ENCODE results near the gene UBAP2.

UBAP2 gene, protein sequence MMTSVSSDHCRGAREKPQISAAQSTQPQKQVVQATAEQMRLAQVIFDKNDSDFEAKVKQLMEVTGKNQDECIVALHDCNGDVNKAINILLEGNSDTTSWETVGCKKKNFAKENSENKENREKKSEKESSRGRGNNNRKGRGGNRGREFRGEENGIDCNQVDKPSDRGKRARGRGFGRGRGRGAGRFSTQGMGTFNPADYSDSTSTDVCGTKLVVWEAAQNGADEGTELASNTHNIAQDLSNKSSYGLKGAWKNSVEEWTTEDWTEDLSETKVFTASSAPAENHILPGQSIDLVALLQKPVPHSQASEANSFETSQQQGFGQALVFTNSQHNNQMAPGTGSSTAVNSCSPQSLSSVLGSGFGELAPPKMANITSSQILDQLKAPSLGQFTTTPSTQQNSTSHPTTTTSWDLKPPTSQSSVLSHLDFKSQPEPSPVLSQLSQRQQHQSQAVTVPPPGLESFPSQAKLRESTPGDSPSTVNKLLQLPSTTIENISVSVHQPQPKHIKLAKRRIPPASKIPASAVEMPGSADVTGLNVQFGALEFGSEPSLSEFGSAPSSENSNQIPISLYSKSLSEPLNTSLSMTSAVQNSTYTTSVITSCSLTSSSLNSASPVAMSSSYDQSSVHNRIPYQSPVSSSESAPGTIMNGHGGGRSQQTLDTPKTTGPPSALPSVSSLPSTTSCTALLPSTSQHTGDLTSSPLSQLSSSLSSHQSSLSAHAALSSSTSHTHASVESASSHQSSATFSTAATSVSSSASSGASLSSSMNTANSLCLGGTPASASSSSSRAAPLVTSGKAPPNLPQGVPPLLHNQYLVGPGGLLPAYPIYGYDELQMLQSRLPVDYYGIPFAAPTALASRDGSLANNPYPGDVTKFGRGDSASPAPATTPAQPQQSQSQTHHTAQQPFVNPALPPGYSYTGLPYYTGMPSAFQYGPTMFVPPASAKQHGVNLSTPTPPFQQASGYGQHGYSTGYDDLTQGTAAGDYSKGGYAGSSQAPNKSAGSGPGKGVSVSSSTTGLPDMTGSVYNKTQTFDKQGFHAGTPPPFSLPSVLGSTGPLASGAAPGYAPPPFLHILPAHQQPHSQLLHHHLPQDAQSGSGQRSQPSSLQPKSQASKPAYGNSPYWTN

DNA sequence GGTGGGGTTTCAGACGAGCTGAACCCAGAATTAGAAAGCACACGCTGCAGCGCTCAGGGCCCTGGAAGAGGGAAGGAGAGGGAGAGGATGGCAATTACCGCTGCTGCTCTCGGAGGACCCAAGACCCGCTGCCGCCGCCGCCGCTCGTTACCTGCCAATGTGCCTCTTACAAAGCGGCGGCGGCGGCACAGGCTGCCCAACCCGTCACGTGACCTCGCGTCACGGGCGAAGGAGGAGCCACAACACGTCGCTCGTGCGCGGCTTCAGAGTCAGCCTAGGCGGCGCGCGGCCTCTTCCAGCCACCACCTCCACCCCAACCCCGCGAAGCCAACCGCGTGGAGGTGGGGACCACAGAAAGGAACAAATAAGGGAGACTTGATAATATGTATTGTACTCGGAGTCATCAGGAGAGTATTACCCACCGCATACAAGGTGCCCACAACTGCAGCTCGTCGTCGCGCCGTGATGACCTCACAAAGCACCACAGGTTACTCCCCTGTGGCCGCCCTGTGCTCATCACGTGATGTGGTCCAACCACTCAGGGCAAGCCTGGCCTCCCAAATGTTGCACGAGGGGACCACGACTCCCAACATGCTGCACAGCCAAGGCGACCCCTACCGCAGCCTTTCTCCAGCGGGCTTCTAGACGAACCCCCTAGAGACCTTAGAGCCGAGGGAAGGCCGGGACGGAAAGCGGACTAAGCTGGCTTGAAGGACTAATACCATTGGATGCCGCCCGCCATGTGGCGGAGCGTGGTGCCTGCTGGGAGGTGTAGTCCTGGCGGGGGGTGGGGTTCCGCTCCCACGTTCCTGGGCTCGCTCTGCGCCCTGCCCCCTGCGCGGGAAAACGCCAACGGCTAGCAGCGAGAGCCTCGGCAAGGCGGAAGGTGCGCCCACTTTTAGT, at the start of gene UBAP2:
TSS of gene UBAP2 (minus strand) at position 161 of the 903 bp plus-strand sequence. CDS start 31,739 bp downstream, outside the sequence.
- DNase-seq, result peak; percentile 97

DNA sequence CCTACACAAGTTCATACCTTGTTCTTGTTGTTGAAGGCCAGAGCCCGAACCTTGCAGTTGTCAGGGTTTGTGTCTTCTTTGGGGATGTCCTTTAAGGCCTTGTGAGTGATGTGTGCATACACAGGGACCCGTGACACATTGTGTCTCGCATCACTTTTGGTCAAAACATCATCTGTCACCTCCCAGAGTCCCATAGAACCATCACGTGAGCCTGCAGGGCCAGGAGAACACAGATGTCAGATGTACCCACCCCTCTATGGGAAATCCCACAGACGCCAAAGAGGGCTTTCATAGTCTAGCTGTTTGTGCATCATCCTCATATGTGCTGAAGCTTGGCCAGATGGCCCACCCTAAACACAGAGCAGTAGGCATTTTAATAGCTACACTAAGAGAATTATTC, 49.6 kb upstream of the UBAP2 start:
- DNase-seq, result no peak

DNA sequence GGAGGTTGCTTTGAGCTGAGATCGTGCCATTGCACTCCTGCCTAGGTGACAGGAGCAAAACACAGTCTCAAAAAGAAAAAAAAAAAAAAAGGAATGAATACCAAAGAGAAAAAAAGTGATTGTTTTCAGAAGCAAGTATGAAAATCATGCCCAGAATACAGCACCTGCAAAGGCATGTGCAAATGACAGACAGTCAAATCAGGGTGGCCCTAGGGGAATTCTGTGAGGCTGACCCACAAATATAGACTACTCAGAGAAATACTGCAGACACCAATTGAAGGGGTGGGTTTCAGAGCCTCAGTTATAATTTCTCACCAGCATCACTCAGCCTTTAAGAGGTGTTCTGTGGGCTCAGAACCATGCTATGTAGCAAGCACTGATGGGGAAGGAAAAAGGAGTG, 49.2 kb upstream of the UBAP2 start:
- DNase-seq, result no peak

DNA sequence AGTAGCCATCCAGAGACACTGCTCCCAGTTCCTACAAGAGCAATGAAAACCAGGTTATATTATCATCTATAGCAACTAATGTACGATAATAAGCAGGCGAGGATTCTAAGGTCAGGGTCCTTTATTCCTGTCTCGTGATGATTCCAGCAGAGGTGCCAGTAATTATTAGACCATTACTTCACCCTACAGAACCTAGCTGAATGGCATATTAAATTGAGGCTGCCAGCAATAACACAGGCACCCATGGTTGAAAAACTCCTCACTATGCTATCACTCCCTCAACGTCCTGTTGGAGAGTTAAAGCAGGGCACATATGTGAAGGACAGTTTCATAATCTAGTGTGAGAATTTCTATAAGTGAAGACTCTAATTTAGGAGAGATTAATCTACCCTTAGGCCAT, 48.1 kb upstream of the UBAP2 start:
- DNase-seq, result no peak

DNA sequence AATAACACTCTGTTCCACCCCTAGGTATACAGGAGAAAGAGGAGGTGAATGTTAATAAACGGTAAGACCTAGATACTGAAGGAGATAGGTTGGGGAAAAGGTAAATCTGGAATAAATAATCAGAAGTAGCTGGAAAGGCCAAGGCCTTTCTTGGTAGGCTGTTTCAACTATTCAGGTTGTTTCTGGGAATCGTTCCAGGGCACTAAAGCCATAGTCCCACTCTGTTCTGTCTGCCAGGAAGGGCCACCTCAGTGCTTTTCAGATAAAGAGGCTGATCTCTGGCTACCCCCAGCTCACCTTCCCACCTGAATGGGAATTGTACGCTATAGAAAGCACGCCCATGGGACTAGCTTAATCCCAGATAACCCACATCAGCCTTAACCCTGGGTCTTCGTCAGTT, 44.9 kb upstream of the UBAP2 start:
- DNase-seq, result no peak

DNA sequence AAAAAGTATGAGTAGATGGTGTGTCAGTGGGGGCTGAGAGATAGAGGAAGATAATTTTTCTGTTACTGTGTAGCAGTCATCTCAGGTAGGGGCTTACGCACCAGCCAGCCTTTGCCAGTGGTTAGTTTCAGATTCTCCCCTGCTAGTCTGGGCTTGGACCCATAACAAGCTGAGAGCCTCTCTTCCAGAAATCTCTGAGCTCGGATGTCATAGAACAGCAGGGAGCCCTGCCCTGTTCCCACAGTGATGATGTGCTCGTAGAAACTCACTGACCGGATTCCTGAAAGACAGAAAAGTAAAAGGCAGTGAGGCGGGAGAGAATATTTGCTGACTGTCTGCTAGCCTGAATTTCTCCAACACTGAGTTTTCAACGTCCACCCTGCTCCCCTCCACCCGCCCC, 40.6 kb upstream of the UBAP2 start:
- DNase-seq, result no peak

DNA sequence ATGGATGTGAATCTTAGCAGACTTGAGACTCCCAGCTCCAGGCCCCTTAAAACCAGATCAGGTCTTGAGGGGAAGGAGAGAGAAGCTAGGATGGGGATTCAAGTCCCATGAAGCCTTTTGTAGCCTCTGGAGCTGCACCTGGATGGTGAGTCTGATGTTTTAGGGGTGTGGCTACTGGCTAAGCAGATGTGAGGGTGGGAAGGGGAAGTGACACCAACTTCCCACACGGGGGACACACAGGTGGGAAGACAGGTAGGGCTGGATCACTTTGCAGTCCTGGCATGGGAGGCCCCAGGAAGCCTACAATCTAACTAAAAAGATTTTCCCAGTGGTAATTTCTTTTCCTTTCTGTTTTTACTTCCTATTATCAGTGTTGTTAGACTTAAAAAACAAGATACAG, 38.7 kb upstream of the UBAP2 start:
- no peak for DNase-seq

DNA sequence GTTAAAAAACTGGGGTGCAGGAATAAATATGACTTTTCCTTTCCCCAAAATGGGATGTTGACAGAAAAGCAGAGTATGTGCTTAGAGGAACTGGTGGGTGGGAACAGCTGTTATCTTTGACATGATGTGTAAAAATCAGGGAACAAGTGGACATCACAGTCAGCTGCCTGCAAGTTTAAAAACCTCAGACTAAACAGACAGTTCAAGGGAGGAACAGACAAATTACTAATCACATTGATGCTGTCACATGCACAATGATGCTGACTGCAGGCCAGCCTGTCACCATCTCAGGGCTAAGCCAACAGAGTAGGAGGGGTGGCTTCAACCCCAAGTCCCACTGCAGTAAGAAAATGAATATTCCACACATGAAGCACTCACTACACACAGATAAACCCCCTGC, 38.2 kb upstream of the UBAP2 start:
- no peak for DNase-seq

DNA sequence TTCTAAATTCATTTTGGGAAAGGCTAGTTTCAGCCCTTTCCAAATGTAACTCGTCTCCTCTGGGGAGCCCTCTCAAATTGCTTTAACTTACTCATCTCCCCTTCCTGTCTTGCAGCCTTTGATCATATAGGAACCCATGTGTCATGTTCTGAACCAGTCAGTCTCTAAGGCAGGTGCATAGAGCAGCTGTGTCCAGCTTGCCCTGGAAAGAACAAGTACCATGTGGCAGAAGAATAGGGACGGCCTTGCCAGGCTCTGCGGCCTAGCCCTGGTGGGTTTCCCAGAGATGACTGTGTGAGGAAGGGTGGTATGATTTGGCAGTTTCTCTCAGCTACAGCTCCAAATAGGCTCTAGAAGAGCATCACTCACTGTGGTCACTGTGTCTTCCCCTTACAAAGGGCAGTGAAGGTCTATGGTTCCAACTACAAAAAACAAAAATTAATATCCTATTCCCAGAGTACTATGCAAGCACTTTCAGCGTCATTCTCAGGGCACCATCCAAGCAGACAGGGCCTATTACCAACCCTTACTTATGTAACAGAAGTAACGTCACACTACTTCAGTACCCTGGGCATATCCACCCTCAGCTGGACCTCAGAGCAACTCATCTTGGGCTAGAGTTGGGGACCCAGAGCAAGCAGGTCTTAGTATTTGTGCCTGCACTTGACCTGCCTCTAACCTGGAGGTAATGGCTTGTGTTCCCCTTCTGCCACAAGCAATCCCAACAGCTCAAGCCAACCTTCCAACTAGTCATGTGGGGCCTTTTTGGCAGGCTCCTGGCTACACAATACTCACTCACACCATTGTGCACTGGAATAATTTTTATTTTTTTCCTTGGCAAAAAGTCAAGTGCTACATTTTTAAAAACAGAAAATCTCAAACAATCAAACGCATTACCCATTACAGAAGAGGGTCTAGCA, 37.2 kb upstream of the UBAP2 start:
- DNase-seq, result no peak

DNA sequence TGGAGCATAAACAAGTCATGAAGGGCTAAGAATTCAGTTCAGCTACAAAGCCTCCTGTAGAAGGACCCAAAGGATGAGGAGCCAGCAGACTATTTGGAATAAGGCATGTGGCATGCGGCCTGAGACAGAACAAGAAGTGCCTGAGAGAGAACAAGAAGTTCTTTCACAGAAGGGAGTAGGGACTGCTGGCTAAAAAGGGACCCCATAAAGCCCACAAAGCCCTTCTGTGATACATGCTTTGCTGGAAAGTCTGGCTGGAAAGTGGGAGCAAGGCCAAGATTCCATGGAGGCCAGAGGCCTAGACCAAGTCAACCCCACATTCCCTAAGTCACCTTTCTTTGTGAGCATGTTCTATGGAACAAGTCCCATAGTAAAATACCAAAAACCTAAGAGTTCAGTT, 35.9 kb upstream of the UBAP2 start:
- no peak for DNase-seq

DNA sequence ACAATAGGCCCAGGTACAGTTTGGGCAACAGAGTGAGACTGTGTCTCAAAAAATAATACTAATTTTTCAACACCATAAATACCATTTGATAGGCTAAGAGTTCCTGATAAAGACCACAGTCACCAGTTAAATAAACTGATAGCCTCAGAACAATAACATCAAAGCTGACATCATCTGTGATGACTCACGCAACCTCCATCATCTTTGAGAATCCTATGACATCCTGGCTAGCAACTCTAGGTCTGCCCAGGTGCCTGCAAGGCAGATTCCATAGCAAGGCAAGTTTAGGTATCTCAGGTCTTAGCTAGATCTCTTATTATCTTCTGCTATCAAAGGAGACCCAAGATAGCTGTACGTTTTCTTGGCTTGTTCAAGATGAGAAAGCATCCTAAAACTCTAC, 30.5 kb upstream of the UBAP2 start:
- DNase-seq, result no peak

DNA sequence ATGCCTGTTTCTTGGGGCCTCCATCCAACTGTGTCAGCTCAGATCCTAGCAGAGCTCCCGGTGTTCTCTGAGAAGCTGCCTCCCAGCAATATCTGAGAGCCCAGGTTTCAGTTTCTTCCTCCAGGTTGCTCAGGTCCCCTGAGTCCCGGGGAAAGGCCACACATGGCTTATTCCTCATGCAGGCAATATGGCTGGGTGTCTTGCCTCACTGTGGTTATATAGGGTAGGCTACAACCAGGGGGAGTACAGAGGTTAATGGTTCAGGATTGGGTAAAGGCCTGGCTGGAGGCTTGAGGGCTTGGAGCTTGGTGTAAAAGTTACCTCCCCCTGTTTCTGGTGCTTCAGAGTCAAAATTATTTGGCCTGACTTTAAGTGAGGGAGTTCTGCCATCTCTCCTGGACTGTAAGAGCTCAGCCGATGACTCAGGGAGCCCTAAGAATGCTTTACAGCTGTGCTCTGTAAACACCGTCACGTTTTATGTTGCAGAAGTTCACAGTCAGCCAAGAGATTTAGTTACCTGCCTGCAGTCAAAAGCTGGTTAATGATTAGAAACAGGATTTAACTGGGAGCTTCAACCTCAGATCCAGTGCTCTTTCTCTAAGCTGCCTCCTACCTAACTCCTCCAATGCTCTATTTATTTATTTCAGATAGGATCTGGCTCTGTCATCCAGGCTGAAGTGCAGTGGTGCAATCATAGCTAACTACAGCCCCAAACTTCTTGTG, 24.3 kb upstream of the UBAP2 start:
- DNase-seq, result no peak

DNA sequence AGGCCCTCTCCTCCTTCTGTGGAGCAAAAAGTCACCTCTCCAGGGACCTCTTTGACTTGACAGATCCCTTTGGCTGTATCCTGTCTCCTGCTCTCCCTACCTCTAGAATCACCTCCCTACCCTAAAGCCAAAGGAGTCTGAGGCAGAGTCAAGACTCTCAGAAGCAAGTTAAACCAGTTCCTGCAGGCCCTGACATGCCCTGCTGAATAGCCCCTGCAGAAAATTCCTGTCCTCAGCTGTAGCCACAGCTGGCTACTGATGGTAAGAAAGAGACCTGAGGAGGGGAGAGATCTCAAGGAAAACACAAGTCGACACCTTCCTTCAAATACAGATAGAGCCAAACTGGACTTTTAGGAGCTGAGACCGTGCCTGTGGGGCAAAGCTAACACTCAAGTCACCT, 23.7 kb upstream of the UBAP2 start:
- no peak for DNase-seq

DNA sequence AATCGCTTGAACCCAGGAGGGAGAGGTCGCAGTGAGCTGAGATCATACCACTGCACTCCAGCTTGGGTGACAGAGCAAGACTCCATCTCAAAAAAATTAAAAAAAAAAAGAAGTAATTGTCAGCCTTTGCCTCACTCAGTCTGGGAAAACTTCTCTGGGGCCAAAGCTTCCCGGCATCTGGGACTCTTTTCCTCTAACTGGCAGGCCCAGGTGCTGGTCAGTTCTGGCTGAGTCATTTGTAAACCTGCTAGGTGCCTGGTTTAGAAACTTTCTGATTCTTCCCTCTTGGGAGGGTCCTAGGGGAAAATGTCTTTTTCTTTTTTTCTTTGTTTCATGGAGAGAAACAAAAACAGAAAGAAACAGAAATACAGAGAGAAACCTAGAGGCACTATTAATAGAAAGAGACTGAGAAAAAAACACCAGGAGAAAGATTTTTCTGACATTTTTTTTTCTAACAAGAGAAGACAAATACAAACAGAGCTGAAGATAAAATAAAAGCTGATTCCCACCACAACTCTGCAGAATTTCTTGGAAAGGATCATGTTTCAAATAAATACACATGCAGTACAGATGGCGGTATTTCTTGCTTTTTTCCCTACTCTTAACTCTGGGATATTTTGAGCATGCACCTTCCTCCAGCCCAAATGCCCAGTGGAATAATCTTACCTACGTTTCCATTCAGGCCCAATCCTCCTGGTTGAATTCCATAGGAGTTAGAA, 22.1 kb upstream of the UBAP2 start:
- DNase-seq, result no peak

DNA sequence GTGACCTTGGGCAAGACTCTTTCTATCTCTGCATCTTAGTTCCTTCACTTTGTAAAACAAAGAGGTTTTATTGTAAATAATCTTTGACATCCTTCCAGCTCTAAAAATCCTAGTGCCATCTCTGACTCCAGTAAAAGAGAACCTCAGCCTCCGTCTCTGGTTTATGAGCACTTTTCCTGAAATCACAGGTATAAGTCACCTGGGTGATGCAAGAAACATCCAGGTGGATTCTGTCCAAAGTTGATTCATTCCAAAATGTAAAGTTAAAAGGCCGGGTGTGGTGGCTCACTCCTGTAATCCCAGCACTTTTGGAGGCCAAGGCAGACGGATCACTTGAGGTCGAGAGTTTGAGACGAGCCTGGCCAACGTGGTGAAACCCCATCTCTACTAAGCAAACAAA, 21.1 kb upstream of the UBAP2 start:
- no peak for DNase-seq

DNA sequence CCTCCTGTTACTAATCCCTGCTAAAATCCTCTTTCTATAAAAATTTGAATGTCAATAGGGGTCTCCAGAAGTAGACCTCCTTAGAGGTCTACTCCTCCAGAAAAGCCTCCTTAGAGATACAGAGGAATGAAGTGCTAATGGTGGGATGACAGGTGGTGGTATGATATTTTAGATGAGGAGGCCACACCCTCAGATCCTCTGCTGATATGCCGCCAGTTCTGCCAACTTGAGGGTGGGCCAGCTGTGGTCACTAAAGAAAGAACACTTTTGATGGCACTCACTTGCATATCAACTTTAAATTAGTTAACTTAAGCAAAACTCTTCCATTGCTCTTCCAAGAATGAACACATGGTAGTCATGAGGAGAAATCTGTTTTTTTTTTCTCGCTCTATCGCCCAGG, 16.9 kb upstream of the UBAP2 start:
- no peak for DNase-seq

DNA sequence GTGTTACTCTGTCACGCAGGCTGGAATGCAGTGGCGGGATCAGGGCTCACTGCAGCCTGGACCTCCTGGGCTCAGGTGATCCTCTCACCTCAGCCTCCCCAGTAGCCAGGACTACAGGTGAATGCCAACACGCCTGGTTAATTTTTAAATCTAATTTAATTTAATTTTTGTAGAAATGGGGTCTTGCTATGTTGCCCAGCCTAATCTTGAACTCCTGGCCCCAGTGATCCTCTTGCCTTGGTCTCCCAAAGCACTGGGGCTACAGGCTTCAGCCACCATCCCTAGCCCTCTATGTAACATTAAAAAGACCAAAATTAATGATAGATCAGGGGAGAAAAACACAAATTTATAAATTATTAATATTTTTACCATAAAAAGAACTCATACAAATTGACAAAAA, 11.3 kb upstream of the UBAP2 start:
- DNase-seq, result no peak

DNA sequence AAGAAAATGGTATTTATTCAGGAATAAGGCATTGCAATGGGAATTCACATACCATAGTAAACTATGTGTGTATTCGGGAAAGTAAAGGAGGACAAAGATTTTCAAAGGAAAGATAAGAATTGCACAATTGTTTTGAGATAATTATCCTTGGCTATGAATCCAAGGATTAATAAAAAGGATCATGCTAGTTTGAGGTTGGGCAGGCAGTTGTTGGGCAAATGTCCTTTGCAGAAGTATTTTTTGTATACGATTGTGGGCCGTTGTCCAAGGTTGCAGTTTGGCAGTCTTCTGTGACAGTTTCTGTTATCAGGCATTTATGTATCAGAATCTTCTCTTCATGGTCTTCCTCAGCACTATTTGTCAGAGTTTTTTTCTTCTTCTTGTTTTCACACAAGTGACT, 10.6 kb upstream of the UBAP2 start:
- DNase-seq, result no peak

DNA sequence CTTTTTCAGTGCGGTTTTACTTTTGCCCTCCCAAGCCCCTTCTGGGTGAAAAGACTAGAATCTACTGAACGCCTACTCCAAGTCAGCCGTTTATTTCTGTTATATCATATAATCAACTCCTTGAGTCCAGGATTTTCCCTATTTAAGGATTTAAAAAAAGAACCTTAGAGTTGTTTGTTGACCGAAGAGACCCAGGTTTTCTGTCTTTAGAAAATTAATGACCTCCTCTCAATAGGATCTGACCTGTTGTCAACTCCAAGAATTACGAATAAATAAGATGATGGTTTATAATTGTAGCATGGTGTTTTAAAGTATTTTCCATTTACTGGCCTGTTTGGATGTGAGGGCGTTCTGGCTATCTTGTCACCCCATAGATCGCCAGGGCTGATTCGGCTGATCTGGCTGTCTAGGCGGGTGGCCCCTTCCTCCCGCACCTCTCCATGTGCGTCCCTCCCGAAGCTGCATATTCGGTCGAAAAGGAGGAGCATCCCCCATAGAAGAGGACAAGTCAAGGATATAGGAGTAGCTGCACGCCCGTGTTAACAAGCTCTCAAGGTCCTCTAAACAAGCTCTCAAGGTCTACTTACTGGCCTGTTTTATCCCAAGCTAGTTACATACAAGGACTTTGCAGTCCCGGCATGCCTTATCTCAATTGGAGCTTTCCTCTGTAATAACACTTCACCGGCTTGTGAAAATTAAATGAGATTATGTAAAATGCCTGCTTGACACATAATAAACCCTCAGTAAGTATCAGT, 1.1 kb upstream of the UBAP2 start:
- no peak for DNase-seq

Data from stimulated activated CD4-positive, alpha-beta T cell treated with anti-CD3 and anti-CD28 coated beads, Interleukin-4, amount 100 ng/mL, for 24 hours (primary cell).